K562 (cell line): Measurements from ENCODE around the gene HOXB7. TPM values are rescaled to one million over a fixed set of nuclear protein-coding genes. Genes with fewer than 3 reads are reported as not detected.

Experiments used
- CEBPG ChIP-seq, 3 experiments: fragments of 200-800 bp in 1 of 3; sonication (Bioruptor generic) in 1 of 3; sonication (generic) in 1 of 3; formaldehyde crosslinking in 1 of 3; IDR thresholded peaks in 2 of 3; conservative IDR thresholded peaks in 1 of 3; 2 replicates each; pipeline versions ENCODE4 v1.6.1 to v1.8.0; 2016 to 2022; ENCODE audit warnings: missing compliant biosample characterization in 2 of 3, missing genetic modification characterization in 2 of 3, mild to moderate bottlenecking in 1 of 3, missing genetic modification reagents in 1 of 3
- CHD1 ChIP-seq: fragments of 200-600 bp; sonication (generic); IDR thresholded peaks from one replicate; pipeline ENCODE4 v1.6.1; 2012; ENCODE audit warnings: mild to moderate bottlenecking, moderate library complexity, low read length, inconsistent platforms
- DNMT1 ChIP-seq: fragments of 450-650 bp; IDR thresholded peaks from 2 replicates; pipeline ENCODE4 v1.6.1; 2016; ENCODE audit warnings: antibody characterized with exemption, mild to moderate bottlenecking
- HCFC1 ChIP-seq: IDR thresholded peaks from 2 replicates; pipeline ENCODE4 v1.6.1; 2012; ENCODE audit warnings: low read depth, low read length, improper control_type of control experiment
- HDAC3 ChIP-seq: fragments of 450-650 bp; IDR thresholded peaks from 2 replicates; pipeline ENCODE4 v1.6.1; 2018; ENCODE audit warnings: borderline replicate concordance, mild to moderate bottlenecking, moderate library complexity; ENCODE audit not compliant: partially characterized antibody
- PRMT5 ChIP-seq: sonication (generic); formaldehyde crosslinking; IDR thresholded peaks from 2 replicates; pipeline ENCODE4 v1.5.0; 2020; ENCODE audit warnings: missing genetic modification reagents
- SMAD2 ChIP-seq: fragments of 150-350 bp; IDR thresholded peaks from 2 replicates; pipeline ENCODE4 v1.6.1; 2014; ENCODE audit warnings: low read depth, mild to moderate bottlenecking, low read length
- ZBTB11 ChIP-seq, 3 experiments: fragments of 200-800 bp in 1 of 3; fragments of 250-450 bp in 1 of 3; fragments of 450-650 bp in 1 of 3; sonication (Bioruptor Pico) in 1 of 3; sonication (Bioruptor generic) in 1 of 3; formaldehyde crosslinking in 1 of 3; IDR thresholded peaks; 2 replicates each; pipeline versions ENCODE4 v1.6.1 to v1.8.0; 2016 to 2022; ENCODE audit warnings: mild to moderate bottlenecking in 2 of 3, missing genetic modification characterization in 2 of 3, missing compliant biosample characterization in 1 of 3, moderate library complexity in 1 of 3
- polyA plus RNA-seq, 8 experiments: library from polyadenylated mRNA; depleted of rRNA in 4 of 8; stranded (reverse) in 5 of 8; unstranded in 3 of 8; fragments of >200 nt; fragmentation: Nextera tagmentation in 2 of 8; fragmentation: Illumina TruSeq in 1 of 8; extraction: Ambion mirVana in 2 of 8; extraction: Trizol in 1 of 8; gene quantifications; 2 replicates each; pipeline versions ENCODE4 v1.2.1 to v1.2.3, GENCODE V29; 2011 to 2014; ENCODE audit warnings: inconsistent platforms in 1 of 8, missing spikeins in 1 of 8
- total RNA-seq, 7 experiments: library from RNA; depleted of rRNA in 6 of 7; stranded (reverse); fragments of >200 nt in 6 of 7; fragmentation: Illumina TruSeq in 2 of 7; extraction: Trizol in 2 of 7; gene quantifications; 2 replicates each; pipeline versions ENCODE4 v1.2.1 to v1.2.3, GENCODE V29; 2011 to 2021; ENCODE audit warnings: low replicate concordance in 1 of 7
- TF ChIP-seq, protein P1 (sequence below), 2 experiments: fragments of 450-650 bp; formaldehyde crosslinking in 1 of 2; IDR thresholded peaks; 2 replicates each; pipeline versions ENCODE4 v1.4.0 to v1.6.1; 2014 to 2020; ENCODE audit warnings: mild to moderate bottlenecking in 2 of 2, borderline replicate concordance in 1 of 2, low read depth in 1 of 2

HOXB7 gene
- total and polyA plus RNA-seq, 9 of the 15 experiments (the other 6 are each of a cell fraction or from before 2014, with no cell fraction given), result 5.5 to 16.7 (median 8.3) TPM

DNA sequence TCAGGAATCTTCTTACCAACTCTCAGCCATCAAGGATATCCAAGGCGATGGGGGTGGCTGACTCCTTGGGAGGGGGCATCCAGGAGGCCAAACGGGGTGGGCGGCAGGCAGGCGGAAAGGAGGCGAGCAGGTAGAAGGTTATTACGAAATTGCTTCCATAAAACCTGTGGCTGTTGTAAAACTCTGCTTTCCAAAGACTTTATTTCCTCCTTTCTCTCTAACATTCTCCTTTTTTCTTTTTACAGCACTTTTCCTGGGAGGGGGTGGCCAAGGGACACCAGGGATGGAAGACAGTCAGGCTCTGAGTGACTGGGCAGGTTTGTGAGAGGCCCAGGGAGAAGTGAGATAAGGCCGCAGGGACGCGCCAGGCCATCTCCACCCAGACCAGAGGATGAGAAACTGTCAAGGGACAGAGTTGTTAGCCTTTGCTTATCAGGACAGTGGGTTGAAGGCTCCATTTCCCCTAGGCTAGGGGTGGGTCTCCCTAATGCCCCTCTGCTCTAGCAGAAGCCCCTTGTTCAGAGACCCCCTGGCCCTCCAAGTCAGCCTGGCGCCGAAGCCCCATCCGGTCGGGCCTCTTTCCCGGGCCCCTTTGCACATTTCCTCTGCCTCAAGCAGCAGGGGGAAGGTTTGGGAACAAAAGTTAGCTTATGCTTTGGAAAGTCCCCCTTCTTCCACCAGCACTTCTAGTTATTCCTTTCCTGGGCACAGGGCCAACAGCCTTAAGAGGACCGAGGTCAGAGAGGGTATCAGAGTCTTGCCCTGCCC lies 20.3 kb upstream of the HOXB7 start (continued):
- TF ChIP-seq ZBTB11 (CRISPR knock-in tag; IDR thresholded peaks at IDR 0.05), result peak in 1 of 3 experiments; percentile 53; a peak in 1 of 6 replicates
- TF ChIP-seq, protein P1, sequence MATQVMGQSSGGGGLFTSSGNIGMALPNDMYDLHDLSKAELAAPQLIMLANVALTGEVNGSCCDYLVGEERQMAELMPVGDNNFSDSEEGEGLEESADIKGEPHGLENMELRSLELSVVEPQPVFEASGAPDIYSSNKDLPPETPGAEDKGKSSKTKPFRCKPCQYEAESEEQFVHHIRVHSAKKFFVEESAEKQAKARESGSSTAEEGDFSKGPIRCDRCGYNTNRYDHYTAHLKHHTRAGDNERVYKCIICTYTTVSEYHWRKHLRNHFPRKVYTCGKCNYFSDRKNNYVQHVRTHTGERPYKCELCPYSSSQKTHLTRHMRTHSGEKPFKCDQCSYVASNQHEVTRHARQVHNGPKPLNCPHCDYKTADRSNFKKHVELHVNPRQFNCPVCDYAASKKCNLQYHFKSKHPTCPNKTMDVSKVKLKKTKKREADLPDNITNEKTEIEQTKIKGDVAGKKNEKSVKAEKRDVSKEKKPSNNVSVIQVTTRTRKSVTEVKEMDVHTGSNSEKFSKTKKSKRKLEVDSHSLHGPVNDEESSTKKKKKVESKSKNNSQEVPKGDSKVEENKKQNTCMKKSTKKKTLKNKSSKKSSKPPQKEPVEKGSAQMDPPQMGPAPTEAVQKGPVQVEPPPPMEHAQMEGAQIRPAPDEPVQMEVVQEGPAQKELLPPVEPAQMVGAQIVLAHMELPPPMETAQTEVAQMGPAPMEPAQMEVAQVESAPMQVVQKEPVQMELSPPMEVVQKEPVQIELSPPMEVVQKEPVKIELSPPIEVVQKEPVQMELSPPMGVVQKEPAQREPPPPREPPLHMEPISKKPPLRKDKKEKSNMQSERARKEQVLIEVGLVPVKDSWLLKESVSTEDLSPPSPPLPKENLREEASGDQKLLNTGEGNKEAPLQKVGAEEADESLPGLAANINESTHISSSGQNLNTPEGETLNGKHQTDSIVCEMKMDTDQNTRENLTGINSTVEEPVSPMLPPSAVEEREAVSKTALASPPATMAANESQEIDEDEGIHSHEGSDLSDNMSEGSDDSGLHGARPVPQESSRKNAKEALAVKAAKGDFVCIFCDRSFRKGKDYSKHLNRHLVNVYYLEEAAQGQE (IDR thresholded peaks at IDR 0.05; ENCODE audit: borderline replicate concordance), result no peak
- TF ChIP-seq, protein P1 (CRISPR knock-in tag; IDR thresholded peaks at IDR 0.05; ENCODE audit: low read depth), result no peak
- TF ChIP-seq HCFC1, result no peak
- TF ChIP-seq CEBPG (CRISPR knock-in tag; IDR thresholded peaks at IDR 0.05), result no peak
- peak in 1 of 2 experiments; percentile 10; a peak in 1 of 4 replicates for TF ChIP-seq CEBPG (tag; conservative IDR thresholded peaks at IDR 0.05 in 1 of 2, IDR thresholded peaks at IDR 0.05 in 1 of 2)
- TF ChIP-seq PRMT5 (CRISPR knock-in tag), result no peak
- peak; percentile 17 for TF ChIP-seq CHD1
- TF ChIP-seq HDAC3, result no peak
- no peak for TF ChIP-seq DNMT1
- no peak for TF ChIP-seq SMAD2
